ENCODE results near the gene WDR81. TPM values are rescaled to one million over a fixed set of nuclear protein-coding genes. Genes with fewer than 3 reads are reported as not detected.

Gene WDR81
- total and polyA plus RNA-seq, 2 donors (not counting 1 experiment from before 2014, with no cell fraction given): 52.7 to 102 TPM

DNA sequence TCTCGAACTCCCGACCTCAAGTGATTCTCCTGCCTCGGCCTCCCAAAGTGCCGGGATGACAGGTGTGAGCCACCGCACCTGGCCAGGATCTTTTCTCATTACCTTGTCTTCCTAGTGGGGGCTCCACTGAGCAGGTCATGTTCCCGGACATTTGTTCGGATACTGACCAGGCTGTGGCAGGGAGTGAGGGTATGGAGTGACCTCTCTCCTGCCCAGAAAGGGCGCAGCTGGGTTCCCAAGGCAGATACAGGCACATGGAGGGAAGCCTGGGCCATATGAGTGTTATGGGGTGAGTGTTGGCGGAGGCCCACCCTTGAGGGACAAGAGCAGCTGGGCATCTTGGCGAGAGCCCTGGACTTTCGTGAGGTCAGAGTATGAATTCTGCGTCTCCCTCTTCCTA lies 42.9 kb downstream of the WDR81 start:
- Histone ChIP-seq H3K27ac (ENCODE audit: low read length in 2 of 2) (no peak overlapping the region), H3K36me3 (replicated peaks in 1 of 2; ENCODE audit: control extremely low read depth in 1 of 2, control insufficient read depth in 1 of 2, extremely low read depth in 1 of 2, insufficient read depth in 2 of 2, low read length in 1 of 2) (no peaks in the 10 kb centered on the region), H3K4me3 (ENCODE audit: control extremely low read depth in 1 of 5, extremely low read depth in 1 of 5, insufficient read depth in 1 of 5, low read depth in 2 of 5, low read length in 4 of 5) (no peak overlapping the region), H3K79me2 (ENCODE audit: control insufficient read depth, insufficient read depth, low read length) (no peaks in the 10 kb centered on the region), H3K4me2 (replicated peaks; ENCODE audit: low read depth, low read length, poor library complexity, severe bottlenecking) (no peak overlapping the region), H3K9me3 (ENCODE audit: control extremely low read depth in 1 of 3, control insufficient read depth in 2 of 3, insufficient read depth in 1 of 3, low read length in 2 of 3) (peaks cover 0 to 31% (median 0%) of the 10 kb centered on the region in 3 donors), H3K9ac (ENCODE audit: low read length) (no peak overlapping the region), H4K20me1 (ENCODE audit: control insufficient read depth, insufficient read depth, low read length, poor library complexity, severe bottlenecking) (no peaks in the 10 kb centered on the region), H3K4me1 (ENCODE audit: control insufficient read depth in 2 of 2, insufficient read depth in 2 of 2, low read length in 2 of 2) (peaks cover 49 to 76% of the 10 kb centered on the region in 2 donors), H2AFZ (ENCODE audit: insufficient read depth, low read depth, low read length, poor library complexity, severe bottlenecking) (no peak overlapping the region), H3K27me3 (replicated peaks in 1 of 4; ENCODE audit: control extremely low read depth in 1 of 4, control insufficient read depth in 3 of 4, insufficient read depth in 4 of 4, low read length in 3 of 4) (no peaks in the 10 kb centered on the region)
- Mint-ChIP-seq H3K4me1 (peaks cover 53% of the 10 kb centered on the region), H3K9me3 (ENCODE audit: insufficient read depth) (peaks cover 3% of the 10 kb centered on the region), H3K4me3 (no peak overlapping the region), H3K27ac (peak overlapping the region; percentile 68), H3K27me3 (no peaks in the 10 kb centered on the region)
- ChIA-PET CTCF (interaction anchor here (1.1 to 1.2 kb wide), 2 partner anchors 17 to 46 kb away, joined by 4 to 6 read pairs; no protein-coding TSS in a partner anchor), POLR2A (interaction anchor here (0.6 kb wide), 1 partner anchor 12 kb away, joined by 4 read pairs; no protein-coding TSS in a partner anchor)
- 85% methylated on average over 11 of the region's 12 CpGs for whole genome bisulfite sequencing (ENCODE audit: insufficient coverage)
- TF ChIP-seq EZH2 (IDR thresholded peaks at IDR 0.05; ENCODE audit: borderline replicate concordance, insufficient read depth, low read depth, low read length, poor library complexity, severe bottlenecking) (no peak), CTCF (IDR thresholded peaks at IDR 0.05) (no peak)
- intact Hi-C loops (cut with micrococcal nuclease): no loop called here
- ATAC-seq (ENCODE audit: low read depth) (no peak), DNase-seq (no peak)

DNA sequence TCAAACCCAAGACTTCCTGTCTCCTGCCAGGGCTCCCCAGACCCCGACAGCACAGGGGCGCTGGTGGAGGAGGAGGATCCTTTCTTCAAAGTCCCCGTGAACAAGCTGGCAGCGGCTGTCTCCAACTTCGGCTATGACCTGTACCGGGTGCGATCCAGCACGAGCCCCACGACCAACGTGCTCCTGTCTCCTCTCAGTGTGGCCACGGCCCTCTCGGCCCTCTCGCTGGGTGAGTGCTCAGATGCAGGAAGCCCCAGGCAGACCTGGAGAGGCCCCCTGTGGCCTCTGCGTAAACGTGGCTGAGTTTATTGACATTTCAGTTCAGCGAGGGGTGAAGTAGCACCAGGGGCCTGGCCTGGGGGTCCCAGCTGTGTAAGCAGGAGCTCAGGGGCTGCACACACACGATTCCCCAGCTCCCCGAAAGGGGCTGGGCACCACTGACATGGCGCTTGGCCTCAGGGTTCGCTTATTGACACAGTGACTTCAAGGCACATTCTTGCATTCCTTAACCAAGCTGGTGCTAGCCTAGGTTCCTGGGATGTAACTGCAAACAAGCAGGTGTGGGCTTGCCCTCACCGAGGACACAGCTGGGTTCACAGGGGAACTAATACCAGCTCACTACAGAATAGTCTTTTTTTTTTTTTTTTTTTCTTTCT lies 45.4 kb downstream of the WDR81 start:
- peaks cover 3% of the 10 kb centered on the region for H3K9me3 Mint-ChIP-seq (ENCODE audit: insufficient read depth)

More for the DNA sequence above, 45.4 kb downstream of the WDR81 start:
- 33% methylated on average over 19 of the region's 21 CpGs for WGBS (ENCODE audit: insufficient coverage)
- Histone ChIP-seq H3K9me3 (ENCODE audit: control extremely low read depth in 1 of 3, control insufficient read depth in 2 of 3, insufficient read depth in 1 of 3, low read length in 2 of 3) (peaks cover 0 to 31% (median 0%) of the 10 kb centered on the region in 3 donors), H3K79me2 (ENCODE audit: control insufficient read depth, insufficient read depth, low read length) (no peaks in the 10 kb centered on the region), H3K9ac (ENCODE audit: low read length) (peak overlapping the region; percentile 7), H3K4me3 (ENCODE audit: control extremely low read depth in 1 of 5, extremely low read depth in 1 of 5, insufficient read depth in 1 of 5, low read depth in 2 of 5, low read length in 4 of 5) (no peak overlapping the region), H3K4me2 (replicated peaks; ENCODE audit: low read depth, low read length, poor library complexity, severe bottlenecking) (peak overlapping the region; percentile 69), H4K20me1 (ENCODE audit: control insufficient read depth, insufficient read depth, low read length, poor library complexity, severe bottlenecking) (no peaks in the 10 kb centered on the region), H3K27ac (ENCODE audit: low read length in 2 of 2) (peak overlapping the region; percentile 34 to 43), H2AFZ (ENCODE audit: insufficient read depth, low read depth, low read length, poor library complexity, severe bottlenecking) (peak overlapping the region; percentile 64), H3K27me3 (replicated peaks in 1 of 4; ENCODE audit: control extremely low read depth in 1 of 4, control insufficient read depth in 3 of 4, insufficient read depth in 4 of 4, low read length in 3 of 4) (no peaks in the 10 kb centered on the region), H3K36me3 (replicated peaks in 1 of 2; ENCODE audit: control extremely low read depth in 1 of 2, control insufficient read depth in 1 of 2, extremely low read depth in 1 of 2, insufficient read depth in 2 of 2, low read length in 1 of 2) (no peaks in the 10 kb centered on the region), H3K4me1 (ENCODE audit: control insufficient read depth in 2 of 2, insufficient read depth in 2 of 2, low read length in 2 of 2) (peaks cover 26 to 55% of the 10 kb centered on the region in 2 donors)
- DNase-seq (peak; percentile 62), ATAC-seq (ENCODE audit: low read depth) (peak; percentile 54)
- Mint-ChIP-seq H3K4me1 (peaks cover 36% of the 10 kb centered on the region), H3K4me3 (peak overlapping the region; percentile 68), H3K27ac (peak overlapping the region; percentile 90), H3K27me3 (no peaks in the 10 kb centered on the region)
- ChIA-PET CTCF (interaction anchor here (0.6 to 6.2 kb wide), 11 partner anchors 8 to 121 kb away, joined by 3 to 71 read pairs (median 4); partner anchors contain the start of genes SERPINF1 and WDR81), POLR2A (interaction anchor here (0.6 to 5.3 kb wide), 10 partner anchors 13 to 1792 kb away, joined by 3 to 48 read pairs (median 8); partner anchors contain the start of gene RILP)
- intact Hi-C loops (cut with micrococcal nuclease): loop anchor here (2.0 kb wide), 1 partner anchor 53 kb away; no protein-coding TSS in a partner anchor
- no peak for TF ChIP-seq EZH2 (IDR thresholded peaks at IDR 0.05; ENCODE audit: borderline replicate concordance, insufficient read depth, low read depth, low read length, poor library complexity, severe bottlenecking)
- TF ChIP-seq CTCF (IDR thresholded peaks at IDR 0.05): no peak
